ENCODE measurements around the gene PIGQ. TPM values are rescaled to one million over a fixed set of nuclear protein-coding genes. Genes with fewer than 3 reads are reported as not detected.

Gene PIGQ
- polyA plus RNA-seq, 1 of the 3 experiments (the other 2 are of a cell fraction) = 38.7 TPM

DNA sequence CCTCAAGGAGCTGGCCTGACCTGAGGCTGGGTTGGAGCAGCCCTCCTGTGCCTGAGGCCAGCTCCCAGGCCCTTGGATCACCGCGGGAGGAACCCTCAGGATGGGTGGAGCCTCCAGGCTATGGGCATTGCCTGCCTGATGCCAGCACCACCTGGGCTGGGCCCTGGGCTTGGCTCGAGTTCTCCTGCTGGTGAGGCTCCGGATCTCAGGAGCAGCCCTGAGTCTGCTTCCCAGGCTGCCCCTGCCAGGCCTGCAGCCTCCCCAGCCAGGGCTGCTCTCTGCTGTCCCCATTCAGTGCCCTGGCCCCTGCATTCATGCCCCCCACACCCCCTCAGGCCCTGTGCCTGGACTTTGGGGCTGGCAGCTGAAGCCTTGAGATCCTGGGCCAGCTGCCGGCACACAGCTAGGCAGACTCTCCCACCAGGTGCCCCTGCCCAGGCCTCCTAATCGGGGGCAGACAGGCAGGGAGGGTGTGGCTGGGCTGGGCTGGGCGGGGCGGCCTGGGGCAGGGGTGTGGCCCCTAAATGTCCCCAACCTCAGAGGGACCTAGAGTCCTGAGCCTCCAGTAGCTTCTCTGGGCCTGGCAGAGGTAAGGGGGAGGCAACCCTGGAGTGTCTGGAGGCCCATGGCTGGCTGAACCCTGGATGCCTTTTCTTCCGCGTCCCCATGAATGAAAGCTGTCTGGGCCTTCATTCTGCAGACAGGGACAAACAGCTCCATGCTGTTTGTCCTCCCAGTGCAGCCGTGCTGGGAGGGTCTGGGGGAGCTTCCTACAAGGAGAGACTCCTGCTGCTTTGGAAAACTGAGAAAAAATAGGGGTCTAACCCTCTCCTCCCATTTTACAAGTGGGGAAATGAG, 1.1 kb upstream of the PIGQ start:
- H3K79me2 ChIP-seq (ENCODE audit: insufficient read depth) = peaks cover 17% of the 10 kb centered on the region
- 89% methylated on average over 9 of the region's 11 CpGs for WGBS (ENCODE audit: low lambda C conversion rate)
- H3K4me1 ChIP-seq (ENCODE audit: control insufficient read depth in 1 of 2, insufficient read depth in 2 of 2, low read depth in 1 of 2, low read length in 1 of 2) = peaks cover 11 to 62% of the 10 kb centered on the region in 2 experiments; a peak in 2 of 4 replicates
- peak overlapping the region in 1 of 2 experiments; percentile 90; a peak in 2 of 4 replicates for H3K27ac ChIP-seq (ENCODE audit: low read depth in 2 of 2, low read length in 1 of 2)
- H3K4me2 ChIP-seq = peak overlapping the region; percentile 92
- POLR2A ChIA-PET = interaction anchor here (1.2 kb wide), 1 partner anchor 20 kb away, joined by 3 read pairs; no protein-coding TSS in a partner anchor
- TF ChIP-seq, protein P1, sequence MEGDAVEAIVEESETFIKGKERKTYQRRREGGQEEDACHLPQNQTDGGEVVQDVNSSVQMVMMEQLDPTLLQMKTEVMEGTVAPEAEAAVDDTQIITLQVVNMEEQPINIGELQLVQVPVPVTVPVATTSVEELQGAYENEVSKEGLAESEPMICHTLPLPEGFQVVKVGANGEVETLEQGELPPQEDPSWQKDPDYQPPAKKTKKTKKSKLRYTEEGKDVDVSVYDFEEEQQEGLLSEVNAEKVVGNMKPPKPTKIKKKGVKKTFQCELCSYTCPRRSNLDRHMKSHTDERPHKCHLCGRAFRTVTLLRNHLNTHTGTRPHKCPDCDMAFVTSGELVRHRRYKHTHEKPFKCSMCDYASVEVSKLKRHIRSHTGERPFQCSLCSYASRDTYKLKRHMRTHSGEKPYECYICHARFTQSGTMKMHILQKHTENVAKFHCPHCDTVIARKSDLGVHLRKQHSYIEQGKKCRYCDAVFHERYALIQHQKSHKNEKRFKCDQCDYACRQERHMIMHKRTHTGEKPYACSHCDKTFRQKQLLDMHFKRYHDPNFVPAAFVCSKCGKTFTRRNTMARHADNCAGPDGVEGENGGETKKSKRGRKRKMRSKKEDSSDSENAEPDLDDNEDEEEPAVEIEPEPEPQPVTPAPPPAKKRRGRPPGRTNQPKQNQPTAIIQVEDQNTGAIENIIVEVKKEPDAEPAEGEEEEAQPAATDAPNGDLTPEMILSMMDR (IDR thresholded peaks at IDR 0.05) = no peak
- no peak for TF ChIP-seq CHD2 (IDR thresholded peaks at IDR 0.05; ENCODE audit: low read length, partially characterized antibody)
- TF ChIP-seq IRF3 (IDR thresholded peaks at IDR 0.05; ENCODE audit: low read depth, low read length) = no peak
- TF ChIP-seq EP300 (IDR thresholded peaks at IDR 0.05; ENCODE audit: borderline replicate concordance in 1 of 2, low read depth in 1 of 2, low read length in 1 of 2) = no peak
- H3K9me2 ChIP-seq = no peaks in the 10 kb centered on the region
- H3K36me3 ChIP-seq (replicated peaks in 1 of 2; ENCODE audit: control insufficient read depth in 1 of 2, insufficient read depth in 2 of 2, low read length in 1 of 2) = peaks cover 0 to 4% of the 10 kb centered on the region in 2 experiments
- no peaks in the 10 kb centered on the region for H3K27me3 ChIP-seq (ENCODE audit: insufficient read depth)
- H3F3A ChIP-seq (replicated peaks; ENCODE audit: insufficient read depth) = no peaks in the 10 kb centered on the region
- no peak for DNase-seq
- peak overlapping the region; percentile 62 to 93; a peak in 3 of 4 replicates for H3K4me3 ChIP-seq (ENCODE audit: low read depth in 2 of 2, low read length in 1 of 2)
- no peaks in the 10 kb centered on the region for H4K20me1 ChIP-seq (ENCODE audit: insufficient read depth)
- H3K9ac ChIP-seq = peak overlapping the region; percentile 81; the same call in 1 of the 2 replicates
- CTCF ChIA-PET = interaction anchor here (1.0 to 2.0 kb wide), 2 partner anchors 25 to 42 kb away, joined by 3 to 5 read pairs; no protein-coding TSS in a partner anchor
- H3K9me3 ChIP-seq = no peaks in the 10 kb centered on the region
- peak overlapping the region; percentile 81; the same call in 1 of the 2 replicates for H2AFZ ChIP-seq (ENCODE audit: low read depth)

GRCh38 chr16:572865-573650, 3.3 kb downstream of the PIGQ start:
- H3K9me2 ChIP-seq = no peaks in the 10 kb centered on the region
- H3K4me1 ChIP-seq (ENCODE audit: control insufficient read depth in 1 of 2, insufficient read depth in 2 of 2, low read depth in 1 of 2, low read length in 1 of 2) = peaks cover 4 to 25% of the 10 kb centered on the region in 2 experiments; a peak in 2 of 4 replicates
- no peaks in the 10 kb centered on the region for H3K9me3 ChIP-seq
- POLR2A ChIA-PET = interaction anchor here (1.4 to 2.4 kb wide), 2 partner anchors 12 to 13 kb away, joined by 5 to 7 read pairs; no protein-coding TSS in a partner anchor
- H3K27me3 ChIP-seq (ENCODE audit: insufficient read depth) = no peaks in the 10 kb centered on the region
- H2AFZ ChIP-seq (ENCODE audit: low read depth) = no peak overlapping the region
- H3K79me2 ChIP-seq (ENCODE audit: insufficient read depth) = peaks cover 17% of the 10 kb centered on the region
- no peak overlapping the region for H3K9ac ChIP-seq
- H3K4me3 ChIP-seq (ENCODE audit: low read depth in 2 of 2, low read length in 1 of 2) = no peak overlapping the region
- no peak overlapping the region for H3K4me2 ChIP-seq
- no peak for DNase-seq
- CTCF ChIA-PET = no interaction called here
- H3F3A ChIP-seq (replicated peaks; ENCODE audit: insufficient read depth) = no peaks in the 10 kb centered on the region
- no peak overlapping the region for H3K27ac ChIP-seq (ENCODE audit: low read depth in 2 of 2, low read length in 1 of 2)
- peaks cover 0 to 30% of the 10 kb centered on the region in 2 experiments for H3K36me3 ChIP-seq (replicated peaks in 1 of 2; ENCODE audit: control insufficient read depth in 1 of 2, insufficient read depth in 2 of 2, low read length in 1 of 2)
- H4K20me1 ChIP-seq (ENCODE audit: insufficient read depth) = no peaks in the 10 kb centered on the region
- 89% methylated on average over 9 of the region's 27 CpGs for WGBS (ENCODE audit: low lambda C conversion rate)
- TF ChIP-seq RFX5 (IDR thresholded peaks at IDR 0.05; ENCODE audit: low read length) (no peak), GATA2 (CRISPR knock-in tag; IDR thresholded peaks at IDR 0.05) (no peak), TAF1 (IDR thresholded peaks at IDR 0.05; ENCODE audit: borderline replicate concordance, low read depth, low read length) (no peak), GABPA (IDR thresholded peaks at IDR 0.05; ENCODE audit: low read depth) (no peak), IRF3 (IDR thresholded peaks at IDR 0.05; ENCODE audit: low read depth, low read length) (no peak), RCOR1 (IDR thresholded peaks at IDR 0.05; ENCODE audit: low read length) (no peak)
- TF ChIP-seq, protein P2, sequence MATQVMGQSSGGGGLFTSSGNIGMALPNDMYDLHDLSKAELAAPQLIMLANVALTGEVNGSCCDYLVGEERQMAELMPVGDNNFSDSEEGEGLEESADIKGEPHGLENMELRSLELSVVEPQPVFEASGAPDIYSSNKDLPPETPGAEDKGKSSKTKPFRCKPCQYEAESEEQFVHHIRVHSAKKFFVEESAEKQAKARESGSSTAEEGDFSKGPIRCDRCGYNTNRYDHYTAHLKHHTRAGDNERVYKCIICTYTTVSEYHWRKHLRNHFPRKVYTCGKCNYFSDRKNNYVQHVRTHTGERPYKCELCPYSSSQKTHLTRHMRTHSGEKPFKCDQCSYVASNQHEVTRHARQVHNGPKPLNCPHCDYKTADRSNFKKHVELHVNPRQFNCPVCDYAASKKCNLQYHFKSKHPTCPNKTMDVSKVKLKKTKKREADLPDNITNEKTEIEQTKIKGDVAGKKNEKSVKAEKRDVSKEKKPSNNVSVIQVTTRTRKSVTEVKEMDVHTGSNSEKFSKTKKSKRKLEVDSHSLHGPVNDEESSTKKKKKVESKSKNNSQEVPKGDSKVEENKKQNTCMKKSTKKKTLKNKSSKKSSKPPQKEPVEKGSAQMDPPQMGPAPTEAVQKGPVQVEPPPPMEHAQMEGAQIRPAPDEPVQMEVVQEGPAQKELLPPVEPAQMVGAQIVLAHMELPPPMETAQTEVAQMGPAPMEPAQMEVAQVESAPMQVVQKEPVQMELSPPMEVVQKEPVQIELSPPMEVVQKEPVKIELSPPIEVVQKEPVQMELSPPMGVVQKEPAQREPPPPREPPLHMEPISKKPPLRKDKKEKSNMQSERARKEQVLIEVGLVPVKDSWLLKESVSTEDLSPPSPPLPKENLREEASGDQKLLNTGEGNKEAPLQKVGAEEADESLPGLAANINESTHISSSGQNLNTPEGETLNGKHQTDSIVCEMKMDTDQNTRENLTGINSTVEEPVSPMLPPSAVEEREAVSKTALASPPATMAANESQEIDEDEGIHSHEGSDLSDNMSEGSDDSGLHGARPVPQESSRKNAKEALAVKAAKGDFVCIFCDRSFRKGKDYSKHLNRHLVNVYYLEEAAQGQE (IDR thresholded peaks at IDR 0.05; ENCODE audit: low read depth, low read length) = no peak
- TF ChIP-seq, protein P3, sequence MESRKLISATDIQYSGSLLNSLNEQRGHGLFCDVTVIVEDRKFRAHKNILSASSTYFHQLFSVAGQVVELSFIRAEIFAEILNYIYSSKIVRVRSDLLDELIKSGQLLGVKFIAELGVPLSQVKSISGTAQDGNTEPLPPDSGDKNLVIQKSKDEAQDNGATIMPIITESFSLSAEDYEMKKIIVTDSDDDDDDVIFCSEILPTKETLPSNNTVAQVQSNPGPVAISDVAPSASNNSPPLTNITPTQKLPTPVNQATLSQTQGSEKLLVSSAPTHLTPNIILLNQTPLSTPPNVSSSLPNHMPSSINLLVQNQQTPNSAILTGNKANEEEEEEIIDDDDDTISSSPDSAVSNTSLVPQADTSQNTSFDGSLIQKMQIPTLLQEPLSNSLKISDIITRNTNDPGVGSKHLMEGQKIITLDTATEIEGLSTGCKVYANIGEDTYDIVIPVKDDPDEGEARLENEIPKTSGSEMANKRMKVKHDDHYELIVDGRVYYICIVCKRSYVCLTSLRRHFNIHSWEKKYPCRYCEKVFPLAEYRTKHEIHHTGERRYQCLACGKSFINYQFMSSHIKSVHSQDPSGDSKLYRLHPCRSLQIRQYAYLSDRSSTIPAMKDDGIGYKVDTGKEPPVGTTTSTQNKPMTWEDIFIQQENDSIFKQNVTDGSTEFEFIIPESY (IDR thresholded peaks at IDR 0.05; ENCODE audit: borderline replicate concordance, low read depth) = no peak
